ENCODE data around the gene STARD8.
"Not testable (repeated sequence)": the region's sequence is repeated elsewhere in the genome, so short reads cannot be mapped to it uniquely, and the experiment has no call there.

The STARD8 gene

DNA sequence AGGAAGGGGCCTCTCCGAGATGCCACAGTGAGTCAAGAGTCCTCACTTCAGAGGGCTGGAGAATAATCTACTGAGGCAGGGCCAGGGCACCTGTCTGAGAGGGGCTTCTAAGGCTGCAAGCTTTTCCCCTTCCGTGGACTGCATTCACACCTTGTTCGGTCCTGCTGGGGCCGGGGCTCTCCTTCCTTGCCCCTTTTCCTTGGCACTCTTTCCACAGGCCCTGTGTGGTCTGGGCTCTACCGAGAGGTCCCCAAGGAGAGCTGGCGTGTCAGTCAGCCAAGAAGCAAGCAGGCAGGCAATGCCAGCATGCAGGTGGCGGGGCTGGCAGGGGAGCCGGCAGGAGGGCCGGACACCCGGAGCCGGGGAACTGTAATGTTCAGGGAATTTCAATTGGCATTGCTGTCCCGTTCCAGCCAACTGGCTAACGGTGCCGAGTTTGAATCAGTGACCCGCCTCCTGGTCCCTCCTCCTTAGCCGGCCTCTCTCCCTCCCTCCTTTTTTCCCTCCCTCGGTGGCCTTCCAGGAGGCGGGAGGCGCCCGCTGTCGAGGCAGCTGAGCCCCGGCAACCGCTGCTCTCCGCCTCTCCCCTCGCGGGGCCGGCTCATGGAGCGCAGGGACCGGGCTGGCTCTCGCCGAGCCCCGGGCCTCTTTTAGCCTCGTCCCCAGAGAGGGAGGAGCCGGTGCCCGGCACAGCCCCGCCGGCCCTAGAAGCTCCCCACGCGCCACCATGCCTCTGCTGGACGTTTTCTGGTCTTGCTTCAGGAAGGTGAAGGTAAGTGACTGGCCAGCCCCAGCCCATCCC is at the start of gene STARD8:
Gene STARD8 (plus strand): TSS at position 511 of the 802 bp plus-strand sequence. CDS start 217 bp downstream, at position 728.
- FAIRE-seq, result no peak

DNA sequence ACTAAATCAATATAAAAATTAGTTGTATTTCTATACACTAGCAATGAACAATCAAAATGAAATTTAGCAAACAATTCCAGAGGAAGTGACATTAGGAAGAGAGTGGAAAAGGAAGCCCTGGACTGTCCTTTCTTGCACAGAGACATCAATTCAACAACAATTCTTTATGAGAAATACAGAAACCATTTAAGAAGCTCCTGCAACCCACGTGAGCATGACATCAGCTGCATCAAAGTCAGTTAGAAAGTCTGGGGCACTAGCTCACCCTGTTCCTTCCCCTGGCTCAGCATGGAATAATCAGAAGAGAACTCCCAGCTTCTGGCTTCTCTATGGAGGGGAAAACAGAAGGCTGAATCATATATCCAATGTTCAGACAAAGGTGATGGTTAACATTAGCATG is 48.6 kb upstream of the STARD8 start:
- DNase-seq (ENCODE audit: insufficient read length, low spot score) (no peak), FAIRE-seq (no peak)
- TF ChIP-seq, protein P1, sequence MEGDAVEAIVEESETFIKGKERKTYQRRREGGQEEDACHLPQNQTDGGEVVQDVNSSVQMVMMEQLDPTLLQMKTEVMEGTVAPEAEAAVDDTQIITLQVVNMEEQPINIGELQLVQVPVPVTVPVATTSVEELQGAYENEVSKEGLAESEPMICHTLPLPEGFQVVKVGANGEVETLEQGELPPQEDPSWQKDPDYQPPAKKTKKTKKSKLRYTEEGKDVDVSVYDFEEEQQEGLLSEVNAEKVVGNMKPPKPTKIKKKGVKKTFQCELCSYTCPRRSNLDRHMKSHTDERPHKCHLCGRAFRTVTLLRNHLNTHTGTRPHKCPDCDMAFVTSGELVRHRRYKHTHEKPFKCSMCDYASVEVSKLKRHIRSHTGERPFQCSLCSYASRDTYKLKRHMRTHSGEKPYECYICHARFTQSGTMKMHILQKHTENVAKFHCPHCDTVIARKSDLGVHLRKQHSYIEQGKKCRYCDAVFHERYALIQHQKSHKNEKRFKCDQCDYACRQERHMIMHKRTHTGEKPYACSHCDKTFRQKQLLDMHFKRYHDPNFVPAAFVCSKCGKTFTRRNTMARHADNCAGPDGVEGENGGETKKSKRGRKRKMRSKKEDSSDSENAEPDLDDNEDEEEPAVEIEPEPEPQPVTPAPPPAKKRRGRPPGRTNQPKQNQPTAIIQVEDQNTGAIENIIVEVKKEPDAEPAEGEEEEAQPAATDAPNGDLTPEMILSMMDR (IDR thresholded peaks at IDR 0.05; ENCODE audit: insufficient read depth, missing control alignments), result no peak

More for the DNA sequence above, at the start of gene STARD8:
- TF ChIP-seq, protein P1 (IDR thresholded peaks at IDR 0.05; ENCODE audit: insufficient read depth, missing control alignments), result no peak
- no peak for DNase-seq (ENCODE audit: insufficient read length, low spot score)

GRCh38 chrX:68599256-68600152 is 48.0 kb upstream of the STARD8 start:
- no peak for FAIRE-seq
- DNase-seq (ENCODE audit: insufficient read length, low spot score), result no peak
- TF ChIP-seq, protein P1 (IDR thresholded peaks at IDR 0.05; ENCODE audit: insufficient read depth, missing control alignments), result peak; percentile 28

GRCh38 chrX:68604216-68604615 is 43.2 kb upstream of the STARD8 start:
- FAIRE-seq; DNase-seq (ENCODE audit: insufficient read length, low spot score): not testable (repeated sequence)

- not testable (repeated sequence) for DNase-seq (ENCODE audit: insufficient read length, low spot score); FAIRE-seq
Measured at GRCh38 chrX:68614733-68615132, 32.7 kb upstream of the STARD8 start.

GRCh38 chrX:68627986-68628385 is 19.5 kb upstream of the STARD8 start:
- TF ChIP-seq, protein P1 (IDR thresholded peaks at IDR 0.05; ENCODE audit: insufficient read depth, missing control alignments), result no peak
- FAIRE-seq, result no peak
- DNase-seq (ENCODE audit: insufficient read length, low spot score), result no peak

GRCh38 chrX:68629936-68630335 is 17.5 kb upstream of the STARD8 start:
- not testable (repeated sequence) for FAIRE-seq; DNase-seq (ENCODE audit: insufficient read length, low spot score)

- DNase-seq (ENCODE audit: insufficient read length, low spot score) (no peak), FAIRE-seq (no peak)
- TF ChIP-seq, protein P1 (IDR thresholded peaks at IDR 0.05; ENCODE audit: insufficient read depth, missing control alignments), result no peak
Measured at GRCh38 chrX:68631336-68631735, 16.1 kb upstream of the STARD8 start.
